Activated CD4-positive, alpha-beta T cell treated with anti-CD3 and anti-CD28 coated beads, Interleukin-2, Interleukin-4, amounts not matched to agents 100 ng/mL and 50 ng/mL, durations not matched to agents 16 hours and 8 hours (primary cell): ENCODE measurements around the gene ADD2.
"Not testable (repeated sequence)": the region's sequence is repeated elsewhere in the genome, so short reads cannot be mapped to it uniquely, and the experiment has no call there.

Source experiments
- DNase-seq: peaks from one replicate; pipeline ENCODE4 v3.0.0-alpha.2; 2020; ENCODE audit warnings: low spot score

ADD2 gene

GRCh38 chr2:70767699-70768589 lies at the start of gene ADD2:
Gene ADD2 (minus strand): TSS chr2:70768200. CDS start chr2:70706408, 61,792 bp downstream.
- peak; percentile 56 for DNase-seq

- DNase-seq, result peak; percentile 77
These were observed 49.4 kb upstream of the ADD2 start for GRCh38 chr2:70817284-70817954.

- DNase-seq, result no peak
These were observed 48.7 kb upstream of the ADD2 start for GRCh38 chr2:70816726-70817125.

GRCh38 chr2:70808983-70809958 lies 41.3 kb upstream of the ADD2 start:
- no peak for DNase-seq

- no peak for DNase-seq
These were observed 39.8 kb upstream of the ADD2 start for GRCh38 chr2:70807828-70808118.

- no peak for DNase-seq
These were observed 39.3 kb upstream of the ADD2 start for GRCh38 chr2:70807102-70807827.

GRCh38 chr2:70806620-70807019 lies 38.6 kb upstream of the ADD2 start:
- DNase-seq, result no peak

- no peak for DNase-seq
These were observed 38.0 kb upstream of the ADD2 start for GRCh38 chr2:70806013-70806412.

GRCh38 chr2:70801607-70802263 lies 33.7 kb upstream of the ADD2 start:
- DNase-seq, result no peak

GRCh38 chr2:70799706-70800105 lies 31.7 kb upstream of the ADD2 start:
- no peak for DNase-seq

- not testable (repeated sequence) for DNase-seq
These were observed 30.0 kb upstream of the ADD2 start for GRCh38 chr2:70797996-70798395.

GRCh38 chr2:70797506-70797905 lies 29.5 kb upstream of the ADD2 start:
- DNase-seq, result no peak

GRCh38 chr2:70796262-70796661 lies 28.3 kb upstream of the ADD2 start:
- DNase-seq, result no peak

- no peak for DNase-seq
These were observed 27.4 kb upstream of the ADD2 start for GRCh38 chr2:70795164-70795995.

GRCh38 chr2:70793450-70793849 lies 25.4 kb upstream of the ADD2 start:
- no peak for DNase-seq

GRCh38 chr2:70790136-70790828 lies 22.3 kb upstream of the ADD2 start, which contains the start of gene FIGLA:
Gene FIGLA (minus strand): TSS chr2:70790643. CDS start chr2:70790638, 5 bp downstream.
- DNase-seq, result no peak

GRCh38 chr2:70789304-70790135 lies 21.5 kb upstream of the ADD2 start:
- DNase-seq, result peak; percentile 86

GRCh38 chr2:70785137-70785911 lies 17.3 kb upstream of the ADD2 start:
- DNase-seq, result peak; percentile 58
